Naive thymus-derived CD4-positive, alpha-beta T cell (primary cell): Measurements from ENCODE around the gene IGFALS. TPM values are rescaled to one million over a fixed set of nuclear protein-coding genes. Genes with fewer than 3 reads are reported as not detected.
A peak's percentile ranks its signal among the peaks of the same experiment; 100 is the strongest.

Experiments used
- ATAC-seq: fragments of 150-1000 bp; cut with Tn5 transposase; 2 replicates; pipeline ENCODE4 v1.10.0; 2021; ENCODE audit warnings: mild to moderate bottlenecking, moderate library complexity
- CTCF ChIA-PET: fragments of 350-600 bp; sonication (Branson Sonifier 250); formaldehyde crosslinking; loops from one replicate; lab custom pipeline; 2021; ENCODE audit warnings: antibody characterized with exemption; lab: Charles Lee
- POLR2A ChIA-PET: fragments of 350-600 bp; sonication (Branson Sonifier 250); formaldehyde crosslinking; loops from one replicate; lab custom pipeline; 2021; ENCODE audit warnings: antibody characterized with exemption, inconsistent platforms; lab: Charles Lee
- DNase-seq, 9 donors: peaks; one replicate each; pipeline versions ENCODE4 v3.0.0 to v3.0.0-alpha.2; 2020 to 2022; ENCODE audit warnings: mixed read lengths in 1 of 9
- H3K27ac ChIP-seq: one replicate; pipeline ENCODE4 v1.7.0; 2013; ENCODE audit warnings: mild to moderate bottlenecking, low read depth, low read length, moderate library complexity
- H3K27me3 ChIP-seq, 2 donors: one replicate each; pipeline ENCODE4 v1.7.0; 2013; ENCODE audit warnings: low read length in 2 of 2, mild to moderate bottlenecking in 2 of 2, moderate library complexity in 2 of 2; ENCODE audit not compliant: control insufficient read depth in 2 of 2, insufficient read depth in 2 of 2
- H3K36me3 ChIP-seq, 3 experiments: 1 replicate in 2 of 3; 2 replicates in 1 of 3; pipeline ENCODE4 v1.7.0; 2013; ENCODE audit warnings: low read length in 3 of 3, mild to moderate bottlenecking in 3 of 3, moderate library complexity in 1 of 3; ENCODE audit not compliant: insufficient read depth in 3 of 3, control insufficient read depth in 2 of 3
- H3K4me1 ChIP-seq, 2 donors: one replicate each; pipeline ENCODE4 v1.7.0; 2013; ENCODE audit warnings: low read length in 2 of 2, mild to moderate bottlenecking in 2 of 2, moderate library complexity in 1 of 2; ENCODE audit not compliant: control insufficient read depth in 2 of 2, insufficient read depth in 2 of 2
- H3K4me3 ChIP-seq: 2 replicates; pipeline ENCODE4 v1.7.0; 2013; ENCODE audit warnings: mild to moderate bottlenecking, low read length
- H3K9me3 ChIP-seq, 3 experiments: 1 replicate in 2 of 3; 2 replicates in 1 of 3; pipeline ENCODE4 v1.7.0; 2013; ENCODE audit warnings: low read length in 3 of 3; ENCODE audit not compliant: control insufficient read depth in 2 of 3
- H3K27ac Mint-ChIP-seq, 9 donors: one replicate each; pipeline ENCODE4 v1.8.0; 2020 to 2022; ENCODE audit warnings: mixed read lengths in 9 of 9, mild to moderate bottlenecking in 8 of 9, moderate library complexity in 5 of 9, inconsistent platforms in 2 of 9
- H3K27me3 Mint-ChIP-seq, 5 donors: one replicate each; pipeline ENCODE4 v1.8.0; 2021 to 2022; ENCODE audit warnings: mixed read lengths in 5 of 5, mild to moderate bottlenecking in 1 of 5
- H3K36me3 Mint-ChIP-seq, 5 donors: one replicate each; pipeline ENCODE4 v1.8.0; 2020 to 2022; ENCODE audit warnings: mixed read lengths in 5 of 5, mild to moderate bottlenecking in 3 of 5, inconsistent platforms in 1 of 5
- H3K4me1 Mint-ChIP-seq, 7 donors: one replicate each; pipeline ENCODE4 v1.8.0; 2020 to 2022; ENCODE audit warnings: mixed read lengths in 7 of 7, mild to moderate bottlenecking in 3 of 7, inconsistent platforms in 1 of 7
- H3K4me3 Mint-ChIP-seq, 10 donors: one replicate each; pipeline ENCODE4 v1.8.0; 2020 to 2022; ENCODE audit warnings: mild to moderate bottlenecking in 10 of 10, mixed read lengths in 10 of 10, moderate library complexity in 6 of 10, inconsistent platforms in 2 of 10
- H3K9me3 Mint-ChIP-seq, 11 donors: one replicate each; pipeline ENCODE4 v1.8.0; 2020 to 2022; ENCODE audit warnings: mixed read lengths in 11 of 11, mild to moderate bottlenecking in 4 of 11, inconsistent platforms in 1 of 11, moderate library complexity in 1 of 11
- intact Hi-C, 2 donors: fragments of 100-400 bp; cut with micrococcal nuclease; formaldehyde crosslinking; loops; one replicate each; pipeline ENCODE4 v1.15.1; 2023
- polyA plus RNA-seq, 2 donors: library from polyadenylated mRNA; unstranded; fragments of 300-500 nt; fragmentation: Illumina TruSeq; gene quantifications; one replicate each; pipeline ENCODE4 v1.2.3, GENCODE V29; 2021
- total RNA-seq, 6 experiments: library from RNA in 5 of 6; stranded (reverse) in 5 of 6; gene quantifications; 1 replicate in 5 of 6; 2 replicates in 1 of 6; pipeline ENCODE4 v1.2.3 and lab custom pipeline; 2021 to 2026

Gene IGFALS
- total and polyA plus RNA-seq, 7 experiments from 2014 or later: 0.19 to 1.5 (median 0.74) TPM; not detected in 1

GRCh38 chr16:1818204-1818872 is 24.8 kb upstream of the IGFALS start:
- Mint-ChIP-seq H3K9me3 (no peaks in the 10 kb centered on the region), H3K27ac (no peak overlapping the region), H3K4me3 (no peak overlapping the region), H3K36me3 (peaks cover 0 to 16% (median 5%) of the 10 kb centered on the region in 5 donors), H3K4me1 (peaks cover 2 to 10% (median 4%) of the 10 kb centered on the region in 7 donors), H3K27me3 (no peaks in the 10 kb centered on the region)
- Histone ChIP-seq H3K36me3 (peaks cover 8 to 86% (median 19%) of the 10 kb centered on the region in 3 experiments), H3K27me3 (no peaks in the 10 kb centered on the region), H3K9me3 (no peaks in the 10 kb centered on the region), H3K27ac (no peak overlapping the region), H3K4me3 (no peak overlapping the region), H3K4me1 (no peaks in the 10 kb centered on the region)
- ChIA-PET CTCF (no interaction called here), POLR2A (no interaction called here)
- no peak for ATAC-seq
- DNase-seq: no peak
- intact Hi-C loops: no loop called here

- no peak for ATAC-seq
- H3K9me3 Mint-ChIP-seq: no peaks in the 10 kb centered on the region
- CTCF ChIA-PET: no interaction called here
Observed at GRCh38 chr16:1817716-1818115, 24.2 kb upstream of the IGFALS start.

GRCh38 chr16:1817276-1817589 is 23.7 kb upstream of the IGFALS start:
- H3K4me1 Mint-ChIP-seq: peaks cover 6 to 14% (median 9%) of the 10 kb centered on the region in 7 donors
- H3K4me3 Mint-ChIP-seq: no peak overlapping the region
- H3K9me3 Mint-ChIP-seq: no peaks in the 10 kb centered on the region
- no peaks in the 10 kb centered on the region for H3K4me1 ChIP-seq
- ChIA-PET CTCF (no interaction called here), POLR2A (interaction anchor here (1.1 kb wide), 1 partner anchor 37 kb away, joined by 3 read pairs; no protein-coding TSS in a partner anchor)
- H3K27ac ChIP-seq: no peak overlapping the region
- H3K27me3 ChIP-seq: no peaks in the 10 kb centered on the region
- peaks cover 5 to 78% (median 16%) of the 10 kb centered on the region in 3 experiments for H3K36me3 ChIP-seq
- intact Hi-C loops: no loop called here
- H3K9me3 ChIP-seq: no peaks in the 10 kb centered on the region
- no peaks in the 10 kb centered on the region for H3K27me3 Mint-ChIP-seq
- H3K4me3 ChIP-seq: no peak overlapping the region
- H3K27ac Mint-ChIP-seq: peak overlapping the region in 2 of 9 donors; percentile 33 to 46
- no peak for ATAC-seq
- peaks cover 0 to 12% (median 5%) of the 10 kb centered on the region in 5 donors for H3K36me3 Mint-ChIP-seq
- no peak for DNase-seq

More at GRCh38 chr16:1817716-1818115, 24.2 kb upstream of the IGFALS start:
- Histone ChIP-seq H3K27me3 (no peaks in the 10 kb centered on the region), H3K4me1 (no peaks in the 10 kb centered on the region), H3K4me3 (no peak overlapping the region), H3K9me3 (no peaks in the 10 kb centered on the region), H3K36me3 (peaks cover 8 to 83% (median 19%) of the 10 kb centered on the region in 3 experiments), H3K27ac (no peak overlapping the region)
- Mint-ChIP-seq H3K4me1 (peaks cover 6 to 10% (median 10%) of the 10 kb centered on the region in 7 donors), H3K27me3 (no peaks in the 10 kb centered on the region), H3K27ac (no peak overlapping the region), H3K36me3 (peaks cover 0 to 15% (median 5%) of the 10 kb centered on the region in 5 donors), H3K4me3 (no peak overlapping the region)
- POLR2A ChIA-PET: no interaction called here
- intact Hi-C loops: no loop called here
- no peak for DNase-seq

- Mint-ChIP-seq H3K4me3 (no peak overlapping the region), H3K36me3 (peaks cover 0 to 12% (median 5%) of the 10 kb centered on the region in 5 donors), H3K4me1 (peaks cover 6 to 14% (median 9%) of the 10 kb centered on the region in 7 donors), H3K27me3 (no peaks in the 10 kb centered on the region), H3K27ac (no peak overlapping the region), H3K9me3 (no peaks in the 10 kb centered on the region)
- peaks cover 5 to 73% (median 12%) of the 10 kb centered on the region in 3 experiments for H3K36me3 ChIP-seq
- DNase-seq (no peak), ATAC-seq (no peak)
- H3K4me3 ChIP-seq: no peak overlapping the region
- ChIA-PET CTCF (no interaction called here), POLR2A (interaction anchor here (1.1 kb wide), 1 partner anchor 36 kb away, joined by 3 read pairs; no protein-coding TSS in a partner anchor)
- no peaks in the 10 kb centered on the region for H3K4me1 ChIP-seq
- H3K27ac ChIP-seq: no peak overlapping the region
- intact Hi-C loops: no loop called here
- H3K27me3 ChIP-seq: no peaks in the 10 kb centered on the region
- H3K9me3 ChIP-seq: no peaks in the 10 kb centered on the region
Observed at GRCh38 chr16:1816396-1817275, 23.1 kb upstream of the IGFALS start.

- H3K9me3 ChIP-seq: no peaks in the 10 kb centered on the region
- H3K4me3 ChIP-seq: no peak overlapping the region
- intact Hi-C loops: no loop called here
- H3K4me1 ChIP-seq: no peaks in the 10 kb centered on the region
- Mint-ChIP-seq H3K27ac (peak overlapping the region in 3 of 9 donors; percentile 32 to 53 (median 38)), H3K27me3 (no peaks in the 10 kb centered on the region), H3K9me3 (no peaks in the 10 kb centered on the region), H3K4me3 (no peak overlapping the region), H3K4me1 (peaks cover 6 to 14% (median 9%) of the 10 kb centered on the region in 7 donors), H3K36me3 (peaks cover 0 to 12% (median 5%) of the 10 kb centered on the region in 5 donors)
- H3K36me3 ChIP-seq: peaks cover 5 to 64% (median 12%) of the 10 kb centered on the region in 3 experiments
- no peak for ATAC-seq
- H3K27me3 ChIP-seq: no peaks in the 10 kb centered on the region
- CTCF ChIA-PET: no interaction called here
- POLR2A ChIA-PET: no interaction called here
- no peak overlapping the region for H3K27ac ChIP-seq
- DNase-seq: no peak
Observed at GRCh38 chr16:1815461-1815860, 22.0 kb upstream of the IGFALS start.

- POLR2A ChIA-PET: interaction anchor here (1.0 to 1.4 kb wide), 2 partner anchors 30 to 471 kb away, joined by 3 to 6 read pairs; partner anchors contain the start of genes NUBP2 and SPSB3
- peak overlapping the region in 3 of 9 donors; percentile 10 to 57 (median 21) for H3K27ac Mint-ChIP-seq
Observed at GRCh38 chr16:1812732-1813163, 19.2 kb upstream of the IGFALS start.

More at GRCh38 chr16:1812732-1813163, 19.2 kb upstream of the IGFALS start:
- no peaks in the 10 kb centered on the region for H3K4me1 ChIP-seq
- Mint-ChIP-seq H3K4me3 (no peak overlapping the region), H3K36me3 (peaks cover 0 to 23% (median 10%) of the 10 kb centered on the region in 5 donors), H3K27me3 (no peaks in the 10 kb centered on the region), H3K9me3 (no peaks in the 10 kb centered on the region), H3K4me1 (peaks cover 5 to 14% (median 9%) of the 10 kb centered on the region in 7 donors)
- no peak overlapping the region for H3K27ac ChIP-seq
- ATAC-seq (peak; percentile 85), DNase-seq (peak in 8 of 9 donors; percentile 43 to 63 (median 52))
- intact Hi-C loops: loop anchor here (1.0 kb wide), 3 partner anchors 14 to 117 kb away; partner anchors contain the start of genes MRPS34 (in 2 of the 2) and HAGH (in 1 of the 2)
- H3K36me3 ChIP-seq: peaks cover 12 to 62% (median 14%) of the 10 kb centered on the region in 3 experiments
- no peak overlapping the region for H3K4me3 ChIP-seq
- no peaks in the 10 kb centered on the region for H3K9me3 ChIP-seq
- CTCF ChIA-PET: interaction anchor here (0.6 kb wide), 1 partner anchor 392 kb away, joined by 4 read pairs; no protein-coding TSS in a partner anchor
- H3K27me3 ChIP-seq: no peaks in the 10 kb centered on the region
